HUDEP-2 (cell line): Measurements from ENCODE around the gene UFC1.
A peak's percentile ranks its signal among the peaks of the same experiment; 100 is the strongest.

Experiments used
- DNase-seq, 76 experiments: peaks; one replicate each; lab custom pipeline; 2025; ENCODE audit not compliant: unreplicated experiment in 76 of 76; lab: John Stamatoyannopoulos, UW

Gene UFC1

GRCh38 chr1:161165742-161166668 is 12.2 kb downstream of the UFC1 start, which contains the start of gene PPOX:
PPOX (plus strand) TSS chr1:161166426; CDS start chr1:161166848, 422 bp downstream.
- peak; percentile 41 to 100 (median 99) for DNase-seq

DNA sequence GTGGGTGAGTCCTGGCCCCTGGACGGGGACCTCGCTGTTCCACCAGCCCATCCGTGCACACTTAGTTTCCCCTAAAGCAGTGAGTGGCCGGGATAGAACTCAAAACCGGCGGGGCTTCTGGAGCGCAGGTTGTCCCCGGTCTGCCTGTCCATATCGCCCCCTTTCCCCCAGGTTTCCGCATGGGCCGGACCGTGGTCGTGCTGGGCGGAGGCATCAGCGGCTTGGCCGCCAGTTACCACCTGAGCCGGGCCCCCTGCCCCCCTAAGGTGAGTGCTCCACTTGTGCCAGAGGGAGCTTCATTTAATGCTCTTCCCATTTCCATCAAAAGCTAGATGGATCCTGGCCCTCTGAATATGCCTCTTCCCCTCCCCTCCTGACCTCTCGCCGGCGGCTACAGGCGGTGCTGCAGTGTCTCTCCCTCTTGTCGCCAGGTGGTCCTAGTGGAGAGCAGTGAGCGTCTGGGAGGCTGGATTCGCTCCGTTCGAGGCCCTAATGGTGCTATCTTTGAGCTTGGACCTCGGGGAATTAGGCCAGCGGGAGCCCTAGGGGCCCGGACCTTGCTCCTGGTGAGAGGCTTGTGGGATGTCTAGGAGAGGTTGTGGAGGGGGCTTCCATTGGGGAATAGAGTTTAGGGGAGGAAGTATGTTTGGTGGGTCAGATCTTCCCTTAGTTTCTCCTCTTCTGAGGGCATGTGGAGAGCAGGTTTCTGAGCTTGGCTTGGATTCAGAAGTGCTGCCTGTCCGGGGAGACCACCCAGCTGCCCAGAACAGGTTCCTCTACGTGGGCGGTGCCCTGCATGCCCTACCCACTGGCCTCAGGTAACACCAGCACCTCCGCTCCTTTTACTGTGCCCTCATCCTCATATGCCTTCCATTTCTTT is 13.1 kb downstream of the UFC1 start:
- peak in 35 of 76 experiments; percentile 11 to 92 (median 46) for DNase-seq

DNA sequence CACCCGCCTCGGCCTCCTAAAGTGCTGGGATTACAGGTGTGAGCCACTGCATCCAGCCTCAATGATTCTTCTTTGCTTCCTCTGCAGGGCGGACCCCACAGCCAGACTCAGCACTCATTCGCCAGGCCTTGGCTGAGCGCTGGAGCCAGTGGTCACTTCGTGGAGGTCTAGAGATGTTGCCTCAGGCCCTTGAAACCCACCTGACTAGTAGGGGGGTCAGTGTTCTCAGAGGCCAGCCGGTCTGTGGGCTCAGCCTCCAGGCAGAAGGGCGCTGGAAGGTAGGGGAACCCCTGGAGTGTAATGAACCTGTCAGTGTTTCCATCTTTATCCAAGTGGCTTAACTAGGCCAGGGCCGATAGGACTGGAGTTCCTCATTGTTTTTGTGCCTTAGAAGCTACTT is 15.1 kb downstream of the UFC1 start:
- no peak for DNase-seq

DNA sequence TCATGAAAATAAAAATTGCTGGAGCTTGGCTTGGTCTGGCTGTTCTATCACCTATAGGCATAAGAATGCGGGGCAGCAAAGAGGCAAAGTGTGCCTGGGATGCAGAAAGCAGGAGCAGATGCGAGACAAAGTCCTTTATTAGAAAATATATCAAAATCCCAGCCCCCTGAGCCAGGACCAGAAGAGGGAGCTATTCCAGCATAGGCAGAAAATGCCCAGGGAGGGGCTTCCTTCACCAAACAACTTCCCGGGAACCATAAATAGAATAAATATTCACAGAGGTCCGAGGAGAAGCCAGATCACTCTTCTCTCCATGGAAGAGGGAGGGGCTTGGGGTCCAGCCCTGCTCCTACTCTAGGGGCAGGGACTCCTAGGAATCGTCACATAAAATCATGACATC is 17.4 kb downstream of the UFC1 start:
- DNase-seq: no peak

DNA sequence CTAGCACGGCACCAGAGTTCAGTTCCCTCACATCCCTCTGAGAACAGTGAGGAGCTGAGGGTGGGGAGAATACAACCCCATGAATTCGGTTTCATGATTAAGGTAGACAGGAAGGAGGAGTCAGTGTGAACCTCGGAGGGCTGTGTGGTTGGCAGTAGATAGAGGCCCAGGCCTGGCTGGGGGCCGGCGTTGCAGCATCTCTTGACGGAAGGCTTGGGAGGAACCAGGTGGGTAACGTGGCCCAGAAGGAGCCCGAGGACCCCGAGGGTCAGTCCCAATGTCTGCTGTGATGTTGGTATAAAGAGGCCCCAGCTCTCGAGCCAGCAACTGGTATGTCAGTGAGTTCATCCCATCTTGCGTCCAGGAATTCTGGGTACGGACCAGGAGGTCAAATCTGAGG is 17.9 kb downstream of the UFC1 start:
- DNase-seq: no peak

GRCh38 chr1:161172349-161172748 is 18.6 kb downstream of the UFC1 start:
- DNase-seq: no peak

DNA sequence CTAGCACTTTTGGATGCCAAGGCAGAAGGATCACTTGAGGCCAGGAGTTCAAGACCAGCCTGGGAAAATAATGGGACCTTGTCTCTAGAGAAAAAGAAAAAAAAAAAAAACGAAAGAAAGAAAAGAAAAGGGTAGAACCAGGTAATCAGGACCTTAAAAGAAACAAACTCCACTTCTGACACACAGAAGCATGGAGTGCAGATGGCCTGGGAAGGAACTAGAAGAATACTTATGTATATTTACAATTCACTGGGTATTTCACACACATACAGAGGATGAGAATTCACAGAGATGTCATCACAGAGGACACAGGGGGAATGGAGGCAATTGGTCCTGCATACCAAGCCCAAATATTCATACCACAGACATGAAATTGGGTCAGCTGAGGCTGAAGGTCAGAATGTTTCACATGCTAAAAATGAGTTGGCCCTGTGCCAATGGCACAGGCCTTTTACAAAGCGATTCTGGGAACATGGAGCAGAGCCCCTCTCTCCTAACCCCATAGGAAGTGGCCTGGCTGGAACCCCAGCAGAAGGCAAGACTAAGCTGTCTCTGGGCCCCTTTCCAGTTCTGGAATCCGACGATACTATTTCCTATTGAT is 19.1 kb downstream of the UFC1 start:
- peak in 1 of 76 experiments; percentile 18 for DNase-seq

- no peak for DNase-seq
Measured at GRCh38 chr1:161173711-161174110, 19.9 kb downstream of the UFC1 start.

- no peak for DNase-seq
Measured at GRCh38 chr1:161174911-161175310, 21.1 kb downstream of the UFC1 start.

GRCh38 chr1:161175771-161176453 is 22.1 kb downstream of the UFC1 start:
- no peak for DNase-seq

- DNase-seq: peak in 1 of 76 experiments; percentile 32
Measured at GRCh38 chr1:161176468-161177111, 22.8 kb downstream of the UFC1 start.

GRCh38 chr1:161177112-161177935 is 23.5 kb downstream of the UFC1 start, which contains the start of gene B4GALT3:
B4GALT3 (minus strand) TSS chr1:161177507; CDS start chr1:161176060, 1,447 bp downstream.
- peak; percentile 13 to 96 (median 82) for DNase-seq

GRCh38 chr1:161177936-161178244 is 24.1 kb downstream of the UFC1 start:
- no peak for DNase-seq

DNA sequence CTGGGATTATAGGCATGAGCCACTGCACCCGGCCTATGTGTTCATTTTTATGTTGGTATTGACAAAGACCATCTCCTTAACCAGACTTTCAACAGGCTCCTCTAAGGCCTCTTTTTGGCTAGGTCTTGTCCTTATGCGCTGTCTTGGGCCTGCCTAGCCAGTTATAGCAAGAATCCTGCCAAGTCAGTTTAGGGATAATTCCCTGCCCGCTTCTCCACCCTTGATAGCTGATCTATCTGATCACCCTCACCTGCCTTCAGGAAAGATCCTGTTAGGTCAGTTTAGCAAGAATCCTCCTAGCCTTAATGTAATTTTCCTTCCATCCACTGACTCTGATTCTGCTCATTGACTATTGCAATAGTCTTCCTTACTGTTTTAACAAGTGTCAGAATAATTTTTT is 25.9 kb downstream of the UFC1 start:
- no peak for DNase-seq

DNA sequence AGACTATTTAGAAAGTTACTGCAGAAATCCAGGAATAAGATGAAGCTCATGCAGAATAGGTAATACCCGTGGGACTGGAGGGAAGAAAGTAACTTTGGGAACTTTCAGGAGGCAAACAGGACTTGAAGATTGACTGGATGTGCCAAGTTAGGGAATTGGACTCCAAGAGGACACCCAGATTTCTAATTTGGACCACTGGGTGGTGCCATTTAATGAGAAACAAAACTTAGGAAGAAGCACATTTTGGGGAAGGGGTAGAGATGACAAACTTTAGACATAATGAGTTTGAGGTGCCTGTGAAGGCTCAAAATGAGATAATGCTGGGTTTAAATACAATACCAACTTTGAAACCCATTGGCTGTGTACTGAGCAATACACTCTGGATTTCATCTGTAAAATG is 26.9 kb downstream of the UFC1 start:
- peak in 1 of 76 experiments; percentile 9 for DNase-seq

- peak in 7 of 76 experiments; percentile 11 to 27 (median 23) for DNase-seq
Measured at GRCh38 chr1:161182214-161182613, 28.4 kb downstream of the UFC1 start.

DNA sequence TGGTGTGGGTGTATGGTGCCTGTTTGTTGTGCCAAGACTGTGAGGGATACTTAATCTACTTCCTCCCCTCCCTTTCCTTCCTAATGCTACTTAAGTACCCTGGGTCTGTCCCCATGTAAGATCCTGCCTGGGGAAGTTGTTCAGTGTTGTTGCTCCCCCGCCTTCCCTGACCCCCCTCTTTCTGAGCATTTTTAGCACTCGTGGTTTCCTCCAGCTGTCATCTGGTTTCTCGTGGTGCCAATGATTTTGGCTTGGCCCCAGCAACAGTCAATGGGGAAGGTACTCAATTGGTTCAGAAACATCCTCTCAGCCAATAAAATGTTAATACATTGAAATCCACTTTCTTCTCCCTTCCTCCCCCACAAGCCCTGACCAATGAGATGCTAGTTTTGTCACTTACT is 31.5 kb downstream of the UFC1 start:
- DNase-seq: peak in 29 of 76 experiments; percentile 6 to 54 (median 24)

GRCh38 chr1:161185732-161186311 is 32.0 kb downstream of the UFC1 start:
- no peak for DNase-seq

- DNase-seq: no peak
Measured at GRCh38 chr1:161187311-161187710, 33.5 kb downstream of the UFC1 start.
